Activated CD8-positive, alpha-beta memory T cell treated with anti-CD3 and anti-CD28 coated beads, Interleukin-2, amount 50 U/mL, for 48 hours (primary cell): ENCODE results near the gene DOP1A.
A peak's percentile ranks its signal among the peaks of the same experiment; 100 is the strongest.
"Not testable (repeated sequence)": the region's sequence is repeated elsewhere in the genome, so short reads cannot be mapped to it uniquely, and the experiment has no call there.

Experiments
- DNase-seq: peaks from one replicate; pipeline ENCODE4 v3.0.0-alpha.2; 2020

The DOP1A gene

GRCh38 chr6:83155794-83156193 lies 88.3 kb downstream of the DOP1A start:
- DNase-seq = no peak

GRCh38 chr6:83160167-83160566 lies 92.7 kb downstream of the DOP1A start:
- DNase-seq = no peak

- DNase-seq = no peak
These were observed 100.3 kb downstream of the DOP1A start for GRCh38 chr6:83167726-83168278.

- no peak for DNase-seq
These were observed 101.1 kb downstream of the DOP1A start for GRCh38 chr6:83168556-83168955.

- DNase-seq = no peak
These were observed 101.6 kb downstream of the DOP1A start for GRCh38 chr6:83169106-83169505.

- DNase-seq = no peak
These were observed 102.0 kb downstream of the DOP1A start for GRCh38 chr6:83169511-83169910.

GRCh38 chr6:83176246-83176645 lies 108.8 kb downstream of the DOP1A start:
- DNase-seq = no peak

GRCh38 chr6:83180426-83180950 lies 113.0 kb downstream of the DOP1A start:
- DNase-seq = no peak

GRCh38 chr6:83182114-83182513 lies 114.6 kb downstream of the DOP1A start:
- DNase-seq = no peak

- DNase-seq = no peak
These were observed 115.8 kb downstream of the DOP1A start for GRCh38 chr6:83183082-83183828.

- no peak for DNase-seq
These were observed 117.6 kb downstream of the DOP1A start for GRCh38 chr6:83185096-83185495.

GRCh38 chr6:83188501-83188900 lies 121.0 kb downstream of the DOP1A start:
- DNase-seq = no peak

- DNase-seq = no peak
These were observed 123.2 kb downstream of the DOP1A start for GRCh38 chr6:83190626-83191025.

- DNase-seq = not testable (repeated sequence)
These were observed 124.5 kb downstream of the DOP1A start for GRCh38 chr6:83191974-83192373.

- no peak for DNase-seq
These were observed 125.0 kb downstream of the DOP1A start for GRCh38 chr6:83192456-83192855.

GRCh38 chr6:83192871-83193746 lies 125.6 kb downstream of the DOP1A start, which contains the start of the genes PGM3 and RWDD2A:
Gene PGM3, minus strand, starts transcription at chr6:83193265. Its CDS starts 2,253 bp downstream, at chr6:83191012.
Gene RWDD2A, plus strand, starts transcription at chr6:83193357. Its CDS starts 1,095 bp downstream, at chr6:83194452.
- peak; percentile 91 for DNase-seq

GRCh38 chr6:83193747-83194566 lies 126.5 kb downstream of the DOP1A start:
- DNase-seq = peak; percentile 59

GRCh38 chr6:83198486-83199172 lies 131.2 kb downstream of the DOP1A start:
- DNase-seq = no peak

GRCh38 chr6:83199173-83199862 lies 131.8 kb downstream of the DOP1A start:
- no peak for DNase-seq

- DNase-seq = no peak
These were observed 132.4 kb downstream of the DOP1A start for GRCh38 chr6:83199863-83200225.

- DNase-seq = no peak
These were observed 134.6 kb downstream of the DOP1A start for GRCh38 chr6:83202031-83202430.
